Activated B cell treated with CpG ODN at 0.5 μM for 24 hours (primary cell): ENCODE measurements around the gene SUGCT. TPM values are rescaled to one million over a fixed set of nuclear protein-coding genes. Genes with fewer than 3 reads are reported as not detected.

ENCODE experiments used
- ATAC-seq: fragments of 200-7000 bp; cut with Tn5 transposase; one replicate; pipeline ENCODE4 v1.10.0; 2021; ENCODE audit warnings: low read depth, mild to moderate bottlenecking, moderate library complexity
- CTCF ChIA-PET: fragments of 350-600 bp; sonication (Branson Sonifier 250); formaldehyde crosslinking; loops from one replicate; lab custom pipeline; 2021; ENCODE audit warnings: antibody characterized with exemption; lab: Charles Lee
- POLR2A ChIA-PET: fragments of 350-600 bp; sonication (Branson Sonifier 250); formaldehyde crosslinking; loops from one replicate; lab custom pipeline; 2021; ENCODE audit warnings: antibody characterized with exemption; lab: Charles Lee
- DNase-seq: peaks from one replicate; pipeline ENCODE4 v3.0.0; 2022
- H3K27ac Mint-ChIP-seq: one replicate; pipeline ENCODE4 v1.8.0; 2020; ENCODE audit warnings: mixed read lengths
- H3K27me3 Mint-ChIP-seq: one replicate; pipeline ENCODE4 v1.8.0; 2021; ENCODE audit warnings: mixed read lengths
- H3K36me3 Mint-ChIP-seq: one replicate; pipeline ENCODE4 v1.8.0; 2021; ENCODE audit warnings: low read depth, mixed read lengths
- H3K4me1 Mint-ChIP-seq: one replicate; pipeline ENCODE4 v1.8.0; 2021; ENCODE audit warnings: mixed read lengths
- H3K4me3 Mint-ChIP-seq: one replicate; pipeline ENCODE4 v1.8.0; 2020; ENCODE audit warnings: mild to moderate bottlenecking, mixed read lengths
- H3K9me3 Mint-ChIP-seq: one replicate; pipeline ENCODE4 v1.8.0; 2020; ENCODE audit warnings: mixed read lengths
- CTCF ChIP-seq: fragments of 200-600 bp; IDR thresholded peaks from one replicate; pipeline ENCODE4 v1.8.0; 2022; ENCODE audit warnings: antibody characterized with exemption, mild to moderate bottlenecking
- intact Hi-C: fragments of 100-400 bp; cut with micrococcal nuclease; formaldehyde crosslinking; loops from one replicate; pipeline ENCODE4 v1.15.1; 2024
- total RNA-seq: library from RNA; stranded (reverse); gene quantifications from 2 replicates; pipeline ENCODE4 v1.2.3, GENCODE V29; 2022

The SUGCT gene
- total RNA-seq, 1 donor from 2014 or later, result 1.3 TPM

GRCh38 chr7:40706829-40707228 lies 572.0 kb downstream of the SUGCT start:
- no peaks in the 10 kb centered on the region for H3K9me3 Mint-ChIP-seq
- no peaks in the 10 kb centered on the region for H3K36me3 Mint-ChIP-seq
- H3K27ac Mint-ChIP-seq, result no peak overlapping the region
- H3K4me3 Mint-ChIP-seq, result no peak overlapping the region
- no peak for TF ChIP-seq CTCF
- H3K27me3 Mint-ChIP-seq, result no peaks in the 10 kb centered on the region
- ATAC-seq (no peak), DNase-seq (no peak)
- ChIA-PET POLR2A (no interaction called here), CTCF (no interaction called here)
- intact Hi-C loops, result no loop called here
- no peaks in the 10 kb centered on the region for H3K4me1 Mint-ChIP-seq

GRCh38 chr7:40709062-40709964 lies 574.5 kb downstream of the SUGCT start:
- no peak for DNase-seq
- CTCF ChIA-PET, result no interaction called here
- H3K36me3 Mint-ChIP-seq, result no peaks in the 10 kb centered on the region
- H3K27me3 Mint-ChIP-seq, result peaks cover 1% of the 10 kb centered on the region
- intact Hi-C loops, result no loop called here
- no peaks in the 10 kb centered on the region for H3K4me1 Mint-ChIP-seq
- no peak overlapping the region for H3K4me3 Mint-ChIP-seq
- TF ChIP-seq CTCF, result no peak
- no peak overlapping the region for H3K27ac Mint-ChIP-seq
- no peaks in the 10 kb centered on the region for H3K9me3 Mint-ChIP-seq
- POLR2A ChIA-PET, result no interaction called here
- ATAC-seq, result no peak

- Mint-ChIP-seq H3K27me3 (peaks cover 2% of the 10 kb centered on the region), H3K36me3 (no peaks in the 10 kb centered on the region), H3K4me1 (no peaks in the 10 kb centered on the region), H3K9me3 (no peaks in the 10 kb centered on the region), H3K4me3 (no peak overlapping the region), H3K27ac (no peak overlapping the region)
- DNase-seq (no peak), ATAC-seq (no peak)
- intact Hi-C loops, result no loop called here
- CTCF ChIA-PET, result no interaction called here
- TF ChIP-seq CTCF, result no peak
- POLR2A ChIA-PET, result no interaction called here
Measured at GRCh38 chr7:40711706-40712105, 576.9 kb downstream of the SUGCT start.

- no peak for TF ChIP-seq CTCF
- ATAC-seq, result no peak
- ChIA-PET CTCF (no interaction called here), POLR2A (no interaction called here)
- Mint-ChIP-seq H3K27ac (no peak overlapping the region), H3K36me3 (no peaks in the 10 kb centered on the region), H3K27me3 (peaks cover 2% of the 10 kb centered on the region), H3K9me3 (no peaks in the 10 kb centered on the region), H3K4me3 (no peak overlapping the region), H3K4me1 (peaks cover 1% of the 10 kb centered on the region)
- DNase-seq, result no peak
- intact Hi-C loops, result no loop called here
Measured at GRCh38 chr7:40714363-40715052, 579.7 kb downstream of the SUGCT start.

- intact Hi-C loops, result no loop called here
- no peaks in the 10 kb centered on the region for H3K36me3 Mint-ChIP-seq
- POLR2A ChIA-PET, result no interaction called here
- no peaks in the 10 kb centered on the region for H3K9me3 Mint-ChIP-seq
- TF ChIP-seq CTCF, result no peak
- H3K4me1 Mint-ChIP-seq, result peaks cover 1% of the 10 kb centered on the region
- CTCF ChIA-PET, result no interaction called here
- peaks cover 2% of the 10 kb centered on the region for H3K27me3 Mint-ChIP-seq
- no peak for DNase-seq
- H3K27ac Mint-ChIP-seq, result no peak overlapping the region
- no peak for ATAC-seq
- H3K4me3 Mint-ChIP-seq, result no peak overlapping the region
Measured at GRCh38 chr7:40715053-40715430, 580.2 kb downstream of the SUGCT start.
